HCT116 (cell line): Measurements from ENCODE around the gene SCN4A. TPM values are rescaled to one million over a fixed set of nuclear protein-coding genes. Genes with fewer than 3 reads are reported as not detected.

Source experiments
- ATAC-seq: fragments of 200-7000 bp; cut with Tn5 transposase; 2 replicates; pipeline ENCODE4 v1.9.1; 2020; ENCODE audit warnings: mild to moderate bottlenecking, moderate library complexity
- BruUV-seq: library from RNA; stranded (reverse); fragments of 400-500 nt; replicated peaks from 2 replicates; lab custom pipeline; 2021; lab: Mats Ljungman, UMichigan
- CTCF ChIA-PET: fragments of 300-600 bp; sonication (Branson Sonifier 250); formaldehyde crosslinking; loops from one replicate; lab custom pipeline; 2021; ENCODE audit warnings: antibody characterized with exemption; lab: Charles Lee
- POLR2A ChIA-PET: fragments of 300-600, 350-600 bp; sonication (Branson Sonifier 250); formaldehyde crosslinking; loops from one replicate; lab custom pipeline; 2021; ENCODE audit warnings: antibody characterized with exemption; lab: Charles Lee
- RAD21 ChIA-PET, 2 experiments: fragments of 300-600 bp; sonication (Branson Sonifier 250); formaldehyde crosslinking; loops; one replicate each; lab custom pipeline; 2023; ENCODE audit warnings: low total read pairs in 2 of 2; ENCODE audit not compliant: uncharacterized antibody in 2 of 2, unreplicated experiment in 2 of 2, low non-redundant PET in 1 of 2; lab: Charles Lee
- DNase-seq: peaks from one replicate; pipeline ENCODE4 v3.0.0-alpha.2; 2010; ENCODE audit warnings: low read depth, low spot score
- H2AFZ ChIP-seq: fragments of 200-600 bp; shearing (Covaris generic), sonication (generic); 2 replicates; pipeline ENCODE4 v1.6.1; 2017; ENCODE audit warnings: low read depth, mixed run types, mixed read lengths, antibody characterized with exemption, low read length; ENCODE audit not compliant: poor library complexity, severe bottlenecking
- H3K27ac ChIP-seq: 2 replicates; pipeline ENCODE4 v1.5.1; 2012; ENCODE audit warnings: low read depth, low read length
- H3K27me3 ChIP-seq: fragments of 200-600 bp; sonication (generic); 2 replicates; pipeline ENCODE4 v1.6.1; 2016; ENCODE audit warnings: mixed run types, low read length, mixed read lengths; ENCODE audit not compliant: insufficient read depth
- H3K36me3 ChIP-seq, 2 experiments: fragments of 200-500 bp in 1 of 2; fragments of 200-600 bp in 1 of 2; sonication (Bioruptor generic) in 1 of 2; sonication (generic) in 1 of 2; 2 replicates each; pipeline versions ENCODE4 v1.5.1 to v1.6.1; 2014 to 2016; ENCODE audit warnings: low read length in 2 of 2, inconsistent platforms in 1 of 2, mixed read lengths in 1 of 2, mixed run types in 1 of 2; ENCODE audit not compliant: insufficient read depth in 2 of 2, control insufficient read depth in 1 of 2
- H3K4me1 ChIP-seq, 2 experiments: fragments of 200-600 bp in 1 of 2; sonication (generic) in 1 of 2; 2 replicates each; pipeline versions ENCODE4 v1.5.1 to v1.6.1; 2012 to 2017; ENCODE audit warnings: low read length in 2 of 2, inconsistent platforms in 1 of 2, mild to moderate bottlenecking in 1 of 2, mixed read lengths in 1 of 2, mixed run types in 1 of 2, moderate library complexity in 1 of 2; ENCODE audit not compliant: insufficient read depth in 2 of 2, control insufficient read depth in 1 of 2
- H3K4me2 ChIP-seq: fragments of 200-600 bp; sonication (generic); 2 replicates; pipeline ENCODE4 v1.6.1; 2017; ENCODE audit warnings: mixed run types, low read length, mixed read lengths
- H3K4me3 ChIP-seq, 2 experiments: fragments of 200-600 bp in 1 of 2; sonication (generic) in 1 of 2; replicated peaks in 1 of 2; 2 replicates each; pipeline ENCODE4 v1.5.1; 2011 to 2016; ENCODE audit warnings: low read length in 2 of 2, control low read depth in 1 of 2, low read depth in 1 of 2, mild to moderate bottlenecking in 1 of 2, mixed read lengths in 1 of 2, mixed run types in 1 of 2
- H3K79me2 ChIP-seq: fragments of 200-600 bp; sonication (generic); 2 replicates; pipeline ENCODE4 v1.6.1; 2017; ENCODE audit warnings: mild to moderate bottlenecking, mixed run types, low read length, moderate library complexity, mixed read lengths; ENCODE audit not compliant: insufficient read depth
- H3K9ac ChIP-seq: fragments of 200-600 bp; sonication (generic); 2 replicates; pipeline ENCODE4 v1.6.1; 2016; ENCODE audit warnings: low read length, mixed read lengths
- H3K9me2 ChIP-seq: fragments of 200-600 bp; sonication (generic), shearing (Covaris generic); 2 replicates; pipeline ENCODE4 v1.6.1; 2017; ENCODE audit warnings: mixed run types, mild to moderate bottlenecking, moderate library complexity; ENCODE audit not compliant: insufficient read depth
- H3K9me3 ChIP-seq, 2 experiments: fragments of 200-500 bp in 1 of 2; fragments of 200-600 bp in 1 of 2; sonication (Bioruptor generic) in 1 of 2; sonication (generic) in 1 of 2; 2 replicates each; pipeline ENCODE4 v1.6.1; 2014 to 2017; ENCODE audit warnings: low read length in 2 of 2, mixed read lengths in 2 of 2, inconsistent platforms in 1 of 2, low read depth in 1 of 2, mild to moderate bottlenecking in 1 of 2, mixed run types in 1 of 2, moderate library complexity in 1 of 2; ENCODE audit not compliant: control insufficient read depth in 1 of 2, insufficient read depth in 1 of 2
- H4K20me1 ChIP-seq: fragments of 200-600 bp; sonication (generic), shearing (Covaris generic); 2 replicates; pipeline ENCODE4 v1.6.1; 2017; ENCODE audit warnings: mixed run types, mild to moderate bottlenecking, moderate library complexity; ENCODE audit not compliant: insufficient read depth
- CBX3 ChIP-seq: IDR thresholded peaks from 2 replicates; pipeline ENCODE4 v1.6.1; 2012; ENCODE audit warnings: low read depth
- CEBPB ChIP-seq: IDR thresholded peaks from 2 replicates; pipeline ENCODE4 v1.6.1; 2012; ENCODE audit warnings: low read depth
- EGR1 ChIP-seq: IDR thresholded peaks from 2 replicates; pipeline ENCODE4 v1.6.1; 2012; ENCODE audit warnings: low read depth
- ELF1 ChIP-seq: IDR thresholded peaks from 2 replicates; pipeline ENCODE4 v1.6.1; 2012; ENCODE audit warnings: low read depth, borderline replicate concordance
- EZH2 ChIP-seq: fragments of 200-600 bp; sonication (generic); IDR thresholded peaks from 2 replicates; pipeline ENCODE4 v1.6.1; 2017; ENCODE audit warnings: antibody characterized with exemption, mixed run types
- FOSL1 ChIP-seq: IDR thresholded peaks from 2 replicates; pipeline ENCODE4 v1.6.1; 2012; ENCODE audit warnings: low read depth
- JUND ChIP-seq: IDR thresholded peaks from 2 replicates; pipeline ENCODE4 v1.6.1; 2012
- MAX ChIP-seq: IDR thresholded peaks from 2 replicates; pipeline ENCODE4 v1.6.1; 2012
- POLR2A ChIP-seq: IDR thresholded peaks from 2 replicates; pipeline ENCODE4 v1.7.0; 2011; ENCODE audit warnings: borderline replicate concordance; ENCODE audit not compliant: insufficient read depth, insufficient read length; ENCODE audit errors: extremely low read depth
- POLR2AphosphoS5 ChIP-seq: IDR thresholded peaks from 2 replicates; pipeline ENCODE4 v1.6.1; 2011; ENCODE audit warnings: mild to moderate bottlenecking, low read depth, low read length, moderate library complexity
- REST ChIP-seq: IDR thresholded peaks from 2 replicates; pipeline ENCODE4 v1.6.1; 2012; ENCODE audit warnings: low read depth
- SIN3A ChIP-seq: IDR thresholded peaks from 2 replicates; pipeline ENCODE4 v1.6.1; 2012; ENCODE audit warnings: low read depth
- SRF ChIP-seq: IDR thresholded peaks from 2 replicates; pipeline ENCODE4 v1.6.1; 2012; ENCODE audit warnings: low read depth
- TCF7L2 ChIP-seq: IDR thresholded peaks from 2 replicates; pipeline ENCODE4 v1.7.0; 2011; ENCODE audit warnings: borderline replicate concordance, inconsistent platforms; ENCODE audit not compliant: insufficient read depth, insufficient read length; ENCODE audit errors: extremely low read depth
- YY1 ChIP-seq: IDR thresholded peaks from 2 replicates; pipeline ENCODE4 v1.6.1; 2011; ENCODE audit warnings: low read length, low read depth, moderate library complexity, mild to moderate bottlenecking; ENCODE audit not compliant: insufficient replicate concordance; ENCODE audit errors: extremely low read depth
- ZFX ChIP-seq: fragments of 450-650 bp; IDR thresholded peaks from 2 replicates; pipeline ENCODE4 v1.6.1; 2017
- intact Hi-C: fragments of 100-400 bp; cut with micrococcal nuclease; formaldehyde crosslinking; loops from 2 replicates; pipeline ENCODE4 v1.10.0; 2022
- total RNA-seq: library from RNA; stranded (reverse); gene quantifications from one replicate; pipeline ENCODE4 v1.2.1, GENCODE V29; 2021; ENCODE audit not compliant: unreplicated experiment

Gene SCN4A
- total RNA-seq, 1 experiment from 2014 or later = 2.7 TPM

GRCh38 chr17:63966646-63967264 lies 6.0 kb downstream of the SCN4A start:
- H3K4me2 ChIP-seq = no peak overlapping the region
- ChIA-PET CTCF (interaction anchor here (1.6 to 2.1 kb wide), 2 partner anchors 16 to 21 kb away, joined by 9 read pairs; no protein-coding TSS in a partner anchor), RAD21 (no interaction called here), POLR2A (interaction anchor here (1.8 kb wide), 1 partner anchor 15 kb away, joined by 6 read pairs; no protein-coding TSS in a partner anchor)
- peaks cover 0 to 12% of the 10 kb centered on the region in 2 experiments; a peak in 2 of 4 replicates for H3K4me1 ChIP-seq
- no peak for TF ChIP-seq CBX3
- no peak for TF ChIP-seq ZFX
- no peak for TF ChIP-seq POLR2AphosphoS5
- no peak for TF ChIP-seq POLR2A
- TF ChIP-seq TCF7L2 = no peak
- TF ChIP-seq SRF = no peak
- TF ChIP-seq FOSL1 = no peak
- TF ChIP-seq EGR1 = no peak
- no peak for TF ChIP-seq EZH2
- no peak for TF ChIP-seq REST
- TF ChIP-seq SIN3A = no peak
- no peak for TF ChIP-seq CEBPB
- TF ChIP-seq MAX = no peak
- TF ChIP-seq ELF1 = no peak
- no peak for TF ChIP-seq JUND
- no peak for TF ChIP-seq YY1
- H3K4me3 ChIP-seq = no peak overlapping the region
- no peak overlapping the region for H2AFZ ChIP-seq
- H3K27ac ChIP-seq = no peak overlapping the region
- DNase-seq = no peak
- no peaks in the 10 kb centered on the region for H3K9me3 ChIP-seq
- no peaks in the 10 kb centered on the region for H4K20me1 ChIP-seq
- no peaks in the 10 kb centered on the region for H3K79me2 ChIP-seq
- intact Hi-C loops = no loop called here
- ATAC-seq = no peak
- H3K36me3 ChIP-seq = no peaks in the 10 kb centered on the region
- no TSS peak for BruUV-seq
- no peaks in the 10 kb centered on the region for H3K9me2 ChIP-seq
- no peak overlapping the region for H3K9ac ChIP-seq
- H3K27me3 ChIP-seq = no peaks in the 10 kb centered on the region
